HEK293T (cell line): Measurements from ENCODE around the gene CKS1B.
A peak's percentile ranks its signal among the peaks of the same experiment; 100 is the strongest.
"Not testable (repeated sequence)": the region's sequence is repeated elsewhere in the genome, so short reads cannot be mapped to it uniquely, and the experiment has no call there.

Experiments used
- CTCF ChIA-PET: fragments of 350-600 bp; formaldehyde crosslinking; extraction: SDS; loops from one replicate; lab custom pipeline; 2021; ENCODE audit warnings: antibody characterized with exemption, inconsistent platforms; lab: Yijun Ruan, JAX
- POLR2A ChIA-PET: fragments of 350-600 bp; formaldehyde crosslinking; extraction: SDS; loops from one replicate; lab custom pipeline; 2020; ENCODE audit warnings: antibody characterized with exemption, inconsistent platforms; lab: Yijun Ruan, JAX
- DNase-seq: peaks from one replicate; pipeline ENCODE4 v3.0.0; 2012; ENCODE audit warnings: mixed read lengths; ENCODE audit errors: extremely low spot score
- ARNT ChIP-seq: fragments of 450-650 bp; IDR thresholded peaks from 2 replicates; pipeline ENCODE4 v1.6.1; 2017; ENCODE audit warnings: mild to moderate bottlenecking
- BHLHE40 ChIP-seq: fragments of 450-650 bp; IDR thresholded peaks from 2 replicates; pipeline ENCODE4 v1.6.1; 2016; ENCODE audit warnings: mild to moderate bottlenecking, moderate library complexity, borderline replicate concordance
- CTBP1 ChIP-seq: fragments of 450-650 bp; IDR thresholded peaks from 2 replicates; pipeline ENCODE4 v1.6.1; 2016; ENCODE audit warnings: borderline replicate concordance
- ELF4 ChIP-seq: fragments of 450-650 bp; IDR thresholded peaks from 2 replicates; pipeline ENCODE4 v1.6.1; 2017; ENCODE audit warnings: antibody characterized with exemption
- FOXA1 ChIP-seq: fragments of 450-650 bp; IDR thresholded peaks from 2 replicates; pipeline ENCODE4 v1.6.1; 2016; ENCODE audit warnings: mild to moderate bottlenecking
- FOXK2 ChIP-seq: fragments of 450-650 bp; IDR thresholded peaks from 2 replicates; pipeline ENCODE4 v1.6.1; 2016; ENCODE audit warnings: mild to moderate bottlenecking
- FOXM1 ChIP-seq: fragments of 450-650 bp; IDR thresholded peaks from 2 replicates; pipeline ENCODE4 v1.6.1; 2017; ENCODE audit warnings: mild to moderate bottlenecking, borderline replicate concordance
- HDGF ChIP-seq: fragments of 450-650 bp; IDR thresholded peaks from 2 replicates; pipeline ENCODE4 v1.6.1; 2017; ENCODE audit warnings: antibody characterized with exemption, borderline replicate concordance
- L3MBTL2 ChIP-seq: fragments of 450-650 bp; conservative IDR thresholded peaks from 2 replicates; pipeline ENCODE4 v1.6.1; 2016; ENCODE audit warnings: mild to moderate bottlenecking
- LEF1 ChIP-seq: fragments of 450-650 bp; IDR thresholded peaks from 2 replicates; pipeline ENCODE4 v1.6.1; 2017; ENCODE audit warnings: mild to moderate bottlenecking, borderline replicate concordance
- NFRKB ChIP-seq: fragments of 450-650 bp; IDR thresholded peaks from 2 replicates; pipeline ENCODE4 v1.6.1; 2016; ENCODE audit warnings: mild to moderate bottlenecking, moderate library complexity
- PKNOX1 ChIP-seq: fragments of 450-650 bp; IDR thresholded peaks from 2 replicates; pipeline ENCODE4 v1.6.1; 2016
- SP1 ChIP-seq: fragments of 450-650 bp; IDR thresholded peaks from 2 replicates; pipeline ENCODE4 v1.6.1; 2017
- SUZ12 ChIP-seq: fragments of 450-650 bp; IDR thresholded peaks from 2 replicates; pipeline ENCODE4 v1.6.1; 2016; ENCODE audit warnings: mild to moderate bottlenecking
- TARDBP ChIP-seq: fragments of 450-650 bp; IDR thresholded peaks from 2 replicates; pipeline ENCODE4 v1.6.1; 2016
- ZNF384 ChIP-seq: fragments of 450-650 bp; IDR thresholded peaks from 2 replicates; pipeline ENCODE4 v1.6.1; 2016

CKS1B gene

GRCh38 chr1:154972213-154972516 is 2.3 kb upstream of the CKS1B start:
- no peak for DNase-seq
- CTCF ChIA-PET: interaction anchor here (0.8 to 1.5 kb wide), 3 partner anchors 22 to 89 kb away, joined by 3 read pairs; partner anchors contain the start of gene LENEP
- POLR2A ChIA-PET: interaction anchor here (0.8 to 6.6 kb wide), 6 partner anchors 10 to 75 kb away, joined by 3 to 59 read pairs (median 8); partner anchors contain the start of genes FLAD1, LENEP, PMVK and PYGO2
- TF ChIP-seq PKNOX1 (no peak), LEF1 (no peak), SUZ12 (no peak), BHLHE40 (no peak), FOXK2 (no peak), HDGF (no peak)

- DNase-seq: no peak
- ChIA-PET POLR2A (interaction anchor here (0.8 to 6.6 kb wide), 11 partner anchors 11 to 300 kb away, joined by 3 to 59 read pairs (median 6); partner anchors contain the start of genes CLK2, FLAD1, PBXIP1 and PMVK), CTCF (interaction anchor here (0.5 to 2.3 kb wide), 6 partner anchors 11 to 635 kb away, joined by 3 to 8 read pairs (median 4); partner anchors contain the start of genes LENEP and PYGO2)
- TF ChIP-seq LEF1 (no peak), FOXK2 (no peak), PKNOX1 (no peak), FOXA1 (no peak), ELF4 (no peak), FOXM1 (no peak), NFRKB (no peak), CTBP1 (no peak), SUZ12 (no peak), ZNF384 (no peak), TARDBP (no peak), SP1 (no peak), ARNT (no peak), L3MBTL2 (no peak), HDGF (no peak), BHLHE40 (no peak)
These were observed 1.8 kb upstream of the CKS1B start for GRCh38 chr1:154972517-154973343.

GRCh38 chr1:154973344-154974101 is 958 bp upstream of the CKS1B start:
- ChIA-PET CTCF (interaction anchor here (0.6 to 2.3 kb wide), 6 partner anchors 12 to 414 kb away, joined by 3 to 8 read pairs (median 4); partner anchors contain the start of gene PYGO2), POLR2A (interaction anchor here (0.6 to 6.6 kb wide), 17 partner anchors 10 to 299 kb away, joined by 3 to 59 read pairs (median 5); partner anchors contain the start of genes ADAM15, CLK2, FLAD1 and KCNN3)
- peak; percentile 87 for DNase-seq
- TF ChIP-seq FOXM1 (no peak), L3MBTL2 (peak; percentile 9; the same call in 1 of the 2 replicates), PKNOX1 (peak; percentile 63; the same call in 1 of the 2 replicates)

GRCh38 chr1:154974808-154975408 is 427 bp downstream of the CKS1B start:
- ChIA-PET CTCF (interaction anchor here (1.0 to 2.3 kb wide), 3 partner anchors 24 to 110 kb away, joined by 5 to 8 read pairs (median 6); no protein-coding TSS in a partner anchor), POLR2A (interaction anchor here (1.0 to 6.6 kb wide), 8 partner anchors 9 to 198 kb away, joined by 3 to 59 read pairs (median 8); partner anchors contain the start of genes ADAM15, FLAD1, LENEP and PBXIP1)
- peak; percentile 93 for DNase-seq
- TF ChIP-seq LEF1: no peak
- no peak for TF ChIP-seq ZNF384
- peak; percentile 61 for TF ChIP-seq L3MBTL2
- TF ChIP-seq ARNT: no peak
- TF ChIP-seq ELF4: 0 out of 2 replicates have a peak, but pooled peaks have one; percentile 70

GRCh38 chr1:154975409-154976059 is 1.1 kb downstream of the CKS1B start:
- TF ChIP-seq FOXM1 (no peak), CTBP1 (no peak), BHLHE40 (no peak), ELF4 (no peak), NFRKB (no peak), SUZ12 (no peak), PKNOX1 (no peak), SP1 (no peak), ZNF384 (no peak), TARDBP (no peak), FOXA1 (no peak), LEF1 (no peak)
- DNase-seq: no peak
- ChIA-PET POLR2A (interaction anchor here (1.0 to 6.6 kb wide), 6 partner anchors 8 to 197 kb away, joined by 3 to 58 read pairs (median 6); partner anchors contain the start of genes FLAD1, LENEP and PBXIP1), CTCF (interaction anchor here (1.0 to 2.0 kb wide), 2 partner anchors 23 to 109 kb away, joined by 5 to 6 read pairs; no protein-coding TSS in a partner anchor)

- CTCF ChIA-PET, POLR2A ChIA-PET, DNase-seq: not testable (repeated sequence)
These were observed 3.3 kb downstream of the CKS1B start for GRCh38 chr1:154977762-154978161.
